Measurements from ENCODE around the gene BPGM.

BPGM gene

GRCh38 chr7:134707663-134708378 is 61.2 kb downstream of the BPGM start:
- Histone ChIP-seq H3K79me2 (ENCODE audit: insufficient read depth, low read length) (no peaks in the 10 kb centered on the region), H4K20me1 (ENCODE audit: low read depth, low read length) (no peaks in the 10 kb centered on the region), H3K4me3 (ENCODE audit: insufficient read depth, low read length, poor library complexity, severe bottlenecking) (no peak overlapping the region), H3K27me3 (ENCODE audit: low read length) (no peaks in the 10 kb centered on the region), H3K27ac (ENCODE audit: low read depth, low read length) (no peak overlapping the region), H3K36me3 (ENCODE audit: low read length) (no peaks in the 10 kb centered on the region), H3F3A (ENCODE audit: insufficient read depth) (no peaks in the 10 kb centered on the region), H3K9me2 (replicated peaks; ENCODE audit: insufficient read depth, low read length) (no peaks in the 10 kb centered on the region), H3K9ac (ENCODE audit: low read length) (no peak overlapping the region), H3K9me3 (ENCODE audit: insufficient read depth, low read length) (no peaks in the 10 kb centered on the region), H3K4me2 (ENCODE audit: low read depth, low read length, poor library complexity, severe bottlenecking) (no peak overlapping the region), H2AFZ (ENCODE audit: low read depth, low read length, severe bottlenecking) (no peak overlapping the region)
- no peak for TF ChIP-seq EZH2phosphoT487 (conservative IDR thresholded peaks at IDR 0.05; ENCODE audit: low read length)
- TF ChIP-seq CTCF (IDR thresholded peaks at IDR 0.05; ENCODE audit: insufficient read depth, low read length, poor library complexity, severe bottlenecking) = no peak

GRCh38 chr7:134708692-134709091 is 62.0 kb downstream of the BPGM start:
- Histone ChIP-seq H3K4me3 (ENCODE audit: insufficient read depth, low read length, poor library complexity, severe bottlenecking) (no peak overlapping the region), H4K20me1 (ENCODE audit: low read depth, low read length) (no peaks in the 10 kb centered on the region), H3K4me2 (ENCODE audit: low read depth, low read length, poor library complexity, severe bottlenecking) (no peak overlapping the region), H2AFZ (ENCODE audit: low read depth, low read length, severe bottlenecking) (no peak overlapping the region), H3K36me3 (ENCODE audit: low read length) (no peaks in the 10 kb centered on the region), H3K9me3 (ENCODE audit: insufficient read depth, low read length) (no peaks in the 10 kb centered on the region), H3K27me3 (ENCODE audit: low read length) (no peaks in the 10 kb centered on the region), H3K9ac (ENCODE audit: low read length) (no peak overlapping the region), H3K9me2 (replicated peaks; ENCODE audit: insufficient read depth, low read length) (no peaks in the 10 kb centered on the region), H3K79me2 (ENCODE audit: insufficient read depth, low read length) (no peaks in the 10 kb centered on the region), H3F3A (ENCODE audit: insufficient read depth) (no peaks in the 10 kb centered on the region), H3K27ac (ENCODE audit: low read depth, low read length) (no peak overlapping the region)
- TF ChIP-seq EZH2phosphoT487 (conservative IDR thresholded peaks at IDR 0.05; ENCODE audit: low read length) (no peak), CTCF (IDR thresholded peaks at IDR 0.05; ENCODE audit: insufficient read depth, low read length, poor library complexity, severe bottlenecking) (no peak)

GRCh38 chr7:134709197-134709596 is 62.5 kb downstream of the BPGM start:
- no peaks in the 10 kb centered on the region for H3K27me3 ChIP-seq (ENCODE audit: low read length)
- H3K9me2 ChIP-seq (replicated peaks; ENCODE audit: insufficient read depth, low read length) = no peaks in the 10 kb centered on the region
- H4K20me1 ChIP-seq (ENCODE audit: low read depth, low read length) = no peaks in the 10 kb centered on the region
- TF ChIP-seq CTCF (IDR thresholded peaks at IDR 0.05; ENCODE audit: insufficient read depth, low read length, poor library complexity, severe bottlenecking) = no peak
- TF ChIP-seq EZH2phosphoT487 (conservative IDR thresholded peaks at IDR 0.05; ENCODE audit: low read length) = no peak
- H3K4me3 ChIP-seq (ENCODE audit: insufficient read depth, low read length, poor library complexity, severe bottlenecking) = no peak overlapping the region
- H3K27ac ChIP-seq (ENCODE audit: low read depth, low read length) = no peak overlapping the region
- no peak overlapping the region for H2AFZ ChIP-seq (ENCODE audit: low read depth, low read length, severe bottlenecking)
- no peaks in the 10 kb centered on the region for H3K36me3 ChIP-seq (ENCODE audit: low read length)
- H3K9ac ChIP-seq (ENCODE audit: low read length) = no peak overlapping the region
- no peak overlapping the region for H3K4me2 ChIP-seq (ENCODE audit: low read depth, low read length, poor library complexity, severe bottlenecking)
- H3K9me3 ChIP-seq (ENCODE audit: insufficient read depth, low read length) = no peaks in the 10 kb centered on the region
- no peaks in the 10 kb centered on the region for H3K79me2 ChIP-seq (ENCODE audit: insufficient read depth, low read length)
- no peaks in the 10 kb centered on the region for H3F3A ChIP-seq (ENCODE audit: insufficient read depth)
